GM18867 (cell line): Measurements from ENCODE around the gene FBXO2.
A peak's percentile ranks its signal among the peaks of the same experiment; 100 is the strongest.

Experiments
- ATAC-seq: cut with Tn5 transposase; IDR thresholded peaks from one replicate; pipeline ENCODE4 v1.9.1; 2021; ENCODE audit warnings: mild to moderate bottlenecking, moderate library complexity; ENCODE audit not compliant: unreplicated experiment

Gene FBXO2

GRCh38 chr1:11654137-11654938 lies at the start of gene FBXO2, which contains the start of gene FBXO44:
Gene FBXO2, minus strand, starts transcription at chr1:11654429. Its CDS starts 89 bp downstream, at chr1:11654340.
Gene FBXO44, plus strand, starts transcription at chr1:11654877. Its CDS starts 959 bp downstream, at chr1:11655836.
- ATAC-seq, result peak; percentile 67

GRCh38 chr1:11703357-11704193 lies 49.3 kb upstream of the FBXO2 start:
- ATAC-seq, result no peak

- ATAC-seq, result no peak
Measured at GRCh38 chr1:11701981-11702803, 48.0 kb upstream of the FBXO2 start.

- ATAC-seq, result no peak
Measured at GRCh38 chr1:11701551-11701961, 47.3 kb upstream of the FBXO2 start.

GRCh38 chr1:11700601-11701467 lies 46.6 kb upstream of the FBXO2 start:
- no peak for ATAC-seq

- no peak for ATAC-seq
Measured at GRCh38 chr1:11697893-11698210, 43.6 kb upstream of the FBXO2 start.

GRCh38 chr1:11697188-11697892 lies 43.1 kb upstream of the FBXO2 start:
- ATAC-seq, result no peak

GRCh38 chr1:11695861-11696260 lies 41.6 kb upstream of the FBXO2 start:
- ATAC-seq, result no peak

- no peak for ATAC-seq
Measured at GRCh38 chr1:11693917-11694316, 39.7 kb upstream of the FBXO2 start.

- ATAC-seq, result no peak
Measured at GRCh38 chr1:11693024-11693590, 38.9 kb upstream of the FBXO2 start.

- ATAC-seq, result no peak
Measured at GRCh38 chr1:11691928-11692711, 37.9 kb upstream of the FBXO2 start.

- ATAC-seq, result no peak
Measured at GRCh38 chr1:11691302-11691914, 37.2 kb upstream of the FBXO2 start, which contains the start of gene DRAXIN. Gene DRAXIN, plus strand, starts transcription at chr1:11691710. Its CDS starts 14,549 bp downstream, at chr1:11706259.

- no peak for ATAC-seq
Measured at GRCh38 chr1:11690397-11691301, 36.4 kb upstream of the FBXO2 start.

- no peak for ATAC-seq
Measured at GRCh38 chr1:11688506-11688905, 34.3 kb upstream of the FBXO2 start.

GRCh38 chr1:11685210-11685752 lies 31.1 kb upstream of the FBXO2 start:
- no peak for ATAC-seq

GRCh38 chr1:11684070-11684469 lies 29.8 kb upstream of the FBXO2 start:
- ATAC-seq, result no peak

- ATAC-seq, result no peak
Measured at GRCh38 chr1:11682799-11683198, 28.6 kb upstream of the FBXO2 start.
